ENCODE measurements around the gene REXO1.

GRCh38 chr19:1845125-1845515 is 3.2 kb downstream of the REXO1 start:
- TF ChIP-seq CTCF (IDR thresholded peaks at IDR 0.05): no peak
- no peak for TF ChIP-seq POLR2A (IDR thresholded peaks at IDR 0.05)

Data from testis (tissue), 2 donors.